Measurements from ENCODE around the gene MEGF6. TPM values are rescaled to one million over a fixed set of nuclear protein-coding genes. Genes with fewer than 3 reads are reported as not detected.
"Not testable (repeated sequence)": the region's sequence is repeated elsewhere in the genome, so short reads cannot be mapped to it uniquely, and the experiment has no call there.

MEGF6 gene
- total RNA-seq, 1 donor from 2014 or later: 64.7 TPM

GRCh38 chr1:3624200-3625136, 13.2 kb upstream of the MEGF6 start, which contains the start of gene TPRG1L:
TSS of gene TPRG1L (plus strand) at chr1:3625015. CDS start at chr1:3625073, 58 bp downstream.
- TF ChIP-seq CTCF (IDR thresholded peaks at IDR 0.05; ENCODE audit: partially characterized antibody, unreplicated experiment): no peak
- Mint-ChIP-seq H3K9me3 (ENCODE audit: unreplicated experiment) (peaks cover 8% of the 10 kb centered on the region), H3K27ac (ENCODE audit: unreplicated experiment) (peak within 1 kb of the TSS; percentile 86)

GRCh38 chr1:3623441-3624199, 12.3 kb upstream of the MEGF6 start:
- peak overlapping the region; percentile 17 for H3K27ac Mint-ChIP-seq (ENCODE audit: unreplicated experiment)
- TF ChIP-seq CTCF (IDR thresholded peaks at IDR 0.05; ENCODE audit: partially characterized antibody, unreplicated experiment): no peak
- peaks cover 8% of the 10 kb centered on the region for H3K9me3 Mint-ChIP-seq (ENCODE audit: unreplicated experiment)
- H3K27me3 Mint-ChIP-seq (ENCODE audit: unreplicated experiment): peaks cover 11% of the 10 kb centered on the region
- DNase-seq: no peak
- peak overlapping the region; percentile 87 for H3K4me3 Mint-ChIP-seq (ENCODE audit: unreplicated experiment)
- H3K4me1 Mint-ChIP-seq (ENCODE audit: low read depth, unreplicated experiment): peaks cover 9% of the 10 kb centered on the region
- no peaks in the 10 kb centered on the region for H3K36me3 Mint-ChIP-seq (ENCODE audit: unreplicated experiment)

More at GRCh38 chr1:3624200-3625136, 13.2 kb upstream of the MEGF6 start, which contains the start of gene TPRG1L:
- DNase-seq: peak; percentile 99
- Mint-ChIP-seq H3K4me1 (ENCODE audit: low read depth, unreplicated experiment) (peaks cover 7% of the 10 kb centered on the region), H3K36me3 (ENCODE audit: unreplicated experiment) (no peaks in the 10 kb centered on the region), H3K27me3 (ENCODE audit: unreplicated experiment) (peaks cover 11% of the 10 kb centered on the region), H3K4me3 (ENCODE audit: unreplicated experiment) (peak within 1 kb of the TSS; percentile 90)

GRCh38 chr1:3622102-3622501, 10.8 kb upstream of the MEGF6 start:
- not testable (repeated sequence) for H3K4me3 Mint-ChIP-seq (ENCODE audit: unreplicated experiment); DNase-seq; H3K36me3 Mint-ChIP-seq (ENCODE audit: unreplicated experiment); H3K4me1 Mint-ChIP-seq (ENCODE audit: low read depth, unreplicated experiment); H3K9me3 Mint-ChIP-seq (ENCODE audit: unreplicated experiment)
- Mint-ChIP-seq H3K27ac (ENCODE audit: unreplicated experiment) (peak overlapping the region; percentile 64), H3K27me3 (ENCODE audit: unreplicated experiment) (peaks cover 13% of the 10 kb centered on the region)

- H3K4me3 Mint-ChIP-seq (ENCODE audit: unreplicated experiment); H3K27ac Mint-ChIP-seq (ENCODE audit: unreplicated experiment); DNase-seq; H3K36me3 Mint-ChIP-seq (ENCODE audit: unreplicated experiment); H3K4me1 Mint-ChIP-seq (ENCODE audit: low read depth, unreplicated experiment); H3K9me3 Mint-ChIP-seq (ENCODE audit: unreplicated experiment): not testable (repeated sequence)
- peaks cover 13% of the 10 kb centered on the region for H3K27me3 Mint-ChIP-seq (ENCODE audit: unreplicated experiment)
- TF ChIP-seq CTCF (IDR thresholded peaks at IDR 0.05; ENCODE audit: partially characterized antibody, unreplicated experiment): peak; percentile 71
Measured at GRCh38 chr1:3621151-3621671, 9.9 kb upstream of the MEGF6 start.

- no peak for DNase-seq
- H3K4me3 Mint-ChIP-seq (ENCODE audit: unreplicated experiment): no peak overlapping the region
- no peak overlapping the region for H3K27ac Mint-ChIP-seq (ENCODE audit: unreplicated experiment)
- peaks cover 13% of the 10 kb centered on the region for H3K27me3 Mint-ChIP-seq (ENCODE audit: unreplicated experiment)
- no peak for TF ChIP-seq CTCF (IDR thresholded peaks at IDR 0.05; ENCODE audit: partially characterized antibody, unreplicated experiment)
- H3K9me3 Mint-ChIP-seq (ENCODE audit: unreplicated experiment): peaks cover 10% of the 10 kb centered on the region
- peaks cover 9% of the 10 kb centered on the region for H3K4me1 Mint-ChIP-seq (ENCODE audit: low read depth, unreplicated experiment)
- H3K36me3 Mint-ChIP-seq (ENCODE audit: unreplicated experiment): no peaks in the 10 kb centered on the region
Measured at GRCh38 chr1:3620708-3621107, 9.4 kb upstream of the MEGF6 start.
